GM19043 (cell line): ENCODE results near the gene FHL3.
A peak's percentile ranks its signal among the peaks of the same experiment; 100 is the strongest.

ENCODE experiments used
- ATAC-seq: cut with Tn5 transposase; IDR thresholded peaks from one replicate; pipeline ENCODE4 v1.9.1; 2021; ENCODE audit warnings: low read depth; ENCODE audit not compliant: unreplicated experiment

The FHL3 gene

GRCh38 chr1:38005195-38006007 lies at the start of gene FHL3:
FHL3 (minus strand) TSS chr1:38005514; CDS start chr1:37999412, 6,102 bp downstream.
- ATAC-seq, result no peak

GRCh38 chr1:38053416-38054091 lies 48.2 kb upstream of the FHL3 start:
- ATAC-seq, result no peak

- ATAC-seq, result peak; percentile 68
Measured at GRCh38 chr1:38052750-38053415, 47.6 kb upstream of the FHL3 start.

- no peak for ATAC-seq
Measured at GRCh38 chr1:38051079-38051543, 45.8 kb upstream of the FHL3 start.

GRCh38 chr1:38050397-38051078 lies 45.2 kb upstream of the FHL3 start:
- ATAC-seq, result no peak

- no peak for ATAC-seq
Measured at GRCh38 chr1:38047603-38048141, 42.4 kb upstream of the FHL3 start.

- ATAC-seq, result peak; percentile 58
Measured at GRCh38 chr1:38046884-38047602, 41.7 kb upstream of the FHL3 start.

- no peak for ATAC-seq
Measured at GRCh38 chr1:38046333-38046883, 41.1 kb upstream of the FHL3 start, which contains the start of gene POU3F1. POU3F1 (minus strand) TSS chr1:38046793; CDS start chr1:38046743, 50 bp downstream.

GRCh38 chr1:38045401-38046332 lies 40.4 kb upstream of the FHL3 start:
- ATAC-seq, result no peak

- no peak for ATAC-seq
Measured at GRCh38 chr1:38044221-38045215, 39.2 kb upstream of the FHL3 start.

GRCh38 chr1:38043036-38043747 lies 37.9 kb upstream of the FHL3 start:
- no peak for ATAC-seq

- ATAC-seq, result no peak
Measured at GRCh38 chr1:38041936-38042834, 36.9 kb upstream of the FHL3 start.

- ATAC-seq, result no peak
Measured at GRCh38 chr1:38039331-38040088, 34.2 kb upstream of the FHL3 start.

- ATAC-seq, result no peak
Measured at GRCh38 chr1:38038861-38039260, 33.5 kb upstream of the FHL3 start.
